Measurements from ENCODE around the gene BCL2L12. TPM values are rescaled to one million over a fixed set of nuclear protein-coding genes. Genes with fewer than 3 reads are reported as not detected.
"Not testable (repeated sequence)": the region's sequence is repeated elsewhere in the genome, so short reads cannot be mapped to it uniquely, and the experiment has no call there.

Gene BCL2L12
- total RNA-seq, 4 donors from 2014 or later: 4.4 to 12.9 (median 5.8) TPM

- TF ChIP-seq CTCF (IDR thresholded peaks at IDR 0.05): no peak
- TF ChIP-seq POLR2A (IDR thresholded peaks at IDR 0.05): no peak
- Histone ChIP-seq H3K27ac (no peak overlapping the region), H3K27me3 (no peaks in the 10 kb centered on the region), H3K36me3 (peaks cover 8 to 63% (median 21%) of the 10 kb centered on the region in 3 donors), H3K4me1 (peaks cover 5 to 13% (median 6%) of the 10 kb centered on the region in 3 donors), H3K4me3 (no peak overlapping the region), H3K9me3 (no peaks in the 10 kb centered on the region)
- WGBS, 2 donors: 72 to 83% methylated on average over 4 of the region's 11 CpGs
- intact Hi-C loops (cut with DNase I): no loop called here
- DNase-seq: no peak
These were observed 39.5 kb upstream of the BCL2L12 start for GRCh38 chr19:49626226-49626625.

GRCh38 chr19:49629659-49630058, 36.1 kb upstream of the BCL2L12 start:
- Histone ChIP-seq H3K27me3 (no peaks in the 10 kb centered on the region), H3K27ac (no peak overlapping the region)
- WGBS, 2 donors: 80 to 94% methylated on average over 4 to 9 of the region's 9 CpGs

GRCh38 chr19:49631014-49631588, 34.6 kb upstream of the BCL2L12 start:
- Histone ChIP-seq H3K36me3 (peaks cover 0 to 23% (median 0%) of the 10 kb centered on the region in 3 donors), H3K27ac (peak overlapping the region in 3 of 4 donors; percentile 30 to 44 (median 30)), H3K4me3 (no peak overlapping the region), H3K4me1 (peaks cover 9 to 35% (median 15%) of the 10 kb centered on the region in 3 donors), H3K27me3 (no peaks in the 10 kb centered on the region), H3K9me3 (no peaks in the 10 kb centered on the region)
- TF ChIP-seq POLR2A (IDR thresholded peaks at IDR 0.05) (no peak), CTCF (IDR thresholded peaks at IDR 0.05) (no peak)
- DNase-seq: no peak
- intact Hi-C loops (cut with DNase I): no loop called here
- 25 to 32% methylated on average over 8 to 9 of the region's 9 CpGs for WGBS, 2 donors

More at GRCh38 chr19:49629659-49630058, 36.1 kb upstream of the BCL2L12 start:
- TF ChIP-seq CTCF (IDR thresholded peaks at IDR 0.05) (no peak), POLR2A (IDR thresholded peaks at IDR 0.05) (no peak)
- intact Hi-C loops (cut with DNase I): no loop called here
- no peak for DNase-seq
- peaks cover 0 to 38% (median 13%) of the 10 kb centered on the region in 3 donors for H3K36me3 ChIP-seq
- H3K9me3 ChIP-seq: no peaks in the 10 kb centered on the region
- no peak overlapping the region for H3K4me3 ChIP-seq
- H3K4me1 ChIP-seq: peaks cover 5 to 23% (median 7%) of the 10 kb centered on the region in 3 donors

GRCh38 chr19:49631610-49632192, 34.0 kb upstream of the BCL2L12 start:
- Histone ChIP-seq H3K27ac (peak overlapping the region in 1 of 4 donors; percentile 2), H3K4me3 (no peak overlapping the region), H3K9me3 (no peaks in the 10 kb centered on the region), H3K4me1 (peaks cover 14 to 41% (median 19%) of the 10 kb centered on the region in 3 donors), H3K36me3 (peaks cover 0 to 17% (median 0%) of the 10 kb centered on the region in 3 donors), H3K27me3 (no peaks in the 10 kb centered on the region)
- no peak for DNase-seq
- TF ChIP-seq POLR2A (IDR thresholded peaks at IDR 0.05): no peak
- no peak for TF ChIP-seq CTCF (IDR thresholded peaks at IDR 0.05)
- WGBS, 2 donors: 74 to 89% methylated on average over 18 to 19 of the region's 19 CpGs
- intact Hi-C loops (cut with DNase I): no loop called here

GRCh38 chr19:49632576-49632975, 33.2 kb upstream of the BCL2L12 start:
- DNase-seq: no peak
- H3K36me3 ChIP-seq: peaks cover 0 to 9% (median 0%) of the 10 kb centered on the region in 3 donors
- no peaks in the 10 kb centered on the region for H3K9me3 ChIP-seq
- intact Hi-C loops (cut with DNase I): no loop called here
- 89 to 96% methylated on average over 4 to 5 of the region's 5 CpGs for WGBS, 2 donors
- H3K27me3 ChIP-seq: no peaks in the 10 kb centered on the region
- H3K4me1 ChIP-seq: peaks cover 14 to 50% (median 22%) of the 10 kb centered on the region in 3 donors
- no peak overlapping the region for H3K27ac ChIP-seq
- no peak for TF ChIP-seq POLR2A (IDR thresholded peaks at IDR 0.05)
- no peak for TF ChIP-seq CTCF (IDR thresholded peaks at IDR 0.05)
- no peak overlapping the region for H3K4me3 ChIP-seq

- H3K27me3 ChIP-seq; H3K27ac ChIP-seq; H3K36me3 ChIP-seq; H3K4me3 ChIP-seq; DNase-seq; intact Hi-C loops (cut with DNase I); H3K9me3 ChIP-seq: not testable (repeated sequence)
- H3K4me1 ChIP-seq: peaks cover 18 to 57% (median 29%) of the 10 kb centered on the region in 3 donors
- WGBS, 2 donors: 64 to 76% methylated on average over 6 to 7 of the region's 9 CpGs
These were observed 32.5 kb upstream of the BCL2L12 start for GRCh38 chr19:49633273-49633672.

Data from esophagus squamous epithelium (tissue), 5 donors.